H1 (cell line): ENCODE data around the gene DUOX1. TPM values are rescaled to one million over a fixed set of nuclear protein-coding genes. Genes with fewer than 3 reads are reported as not detected.

ENCODE experiments used
- BCL11A ChIP-seq, 2 experiments: IDR thresholded peaks; one replicate each; pipeline ENCODE4 v1.6.1; 2011; ENCODE audit warnings: low read depth in 2 of 2, low read length in 2 of 2, mild to moderate bottlenecking in 2 of 2
- BRCA1 ChIP-seq: IDR thresholded peaks from 2 replicates; pipeline ENCODE4 v1.6.1; 2012; ENCODE audit warnings: low read depth, low read length, improper control_type of control experiment
- CTBP2 ChIP-seq: IDR thresholded peaks from 2 replicates; pipeline ENCODE4 v1.7.0; 2011; ENCODE audit warnings: borderline replicate concordance, mild to moderate bottlenecking, moderate library complexity, mixed read lengths, low read length; ENCODE audit not compliant: insufficient read depth, insufficient read length
- NRF1 ChIP-seq: IDR thresholded peaks from 2 replicates; pipeline ENCODE4 v1.6.1; 2011; ENCODE audit warnings: mild to moderate bottlenecking, low read depth, low read length, improper control_type of control experiment
- RXRA ChIP-seq: IDR thresholded peaks from 2 replicates; pipeline ENCODE4 v1.6.1; 2011; ENCODE audit warnings: low read depth, mild to moderate bottlenecking, low read length, moderate library complexity; ENCODE audit not compliant: insufficient read depth
- polyA plus RNA-seq, 7 experiments: library from polyadenylated mRNA; depleted of rRNA in 3 of 7; stranded (reverse) in 5 of 7; unstranded in 2 of 7; fragments of >200 nt in 5 of 7; fragments of 200-250 nt in 2 of 7; gene quantifications; 1 replicate in 5 of 7; 2 replicates in 1 of 7; 4 replicates in 1 of 7; pipeline versions ENCODE4 v1.2.1 to v1.2.3, GENCODE V29; 2011 to 2013; ENCODE audit warnings: missing spikeins in 2 of 7, mixed read lengths in 2 of 7
- total RNA-seq: library from RNA; stranded (reverse); fragmentation: NEBNext Ultra II Directional; extraction: Animal tissue kit (Norgen Biotek cat#: 25700); gene quantifications from 2 replicates; pipeline ENCODE4 v1.2.1, GENCODE V29; 2021

The DUOX1 gene
- total and polyA plus RNA-seq, 2 of the 8 experiments (the other 6 are each of a cell fraction or from before 2014, with no cell fraction given), result 0.84 to 1.4 TPM

DNA sequence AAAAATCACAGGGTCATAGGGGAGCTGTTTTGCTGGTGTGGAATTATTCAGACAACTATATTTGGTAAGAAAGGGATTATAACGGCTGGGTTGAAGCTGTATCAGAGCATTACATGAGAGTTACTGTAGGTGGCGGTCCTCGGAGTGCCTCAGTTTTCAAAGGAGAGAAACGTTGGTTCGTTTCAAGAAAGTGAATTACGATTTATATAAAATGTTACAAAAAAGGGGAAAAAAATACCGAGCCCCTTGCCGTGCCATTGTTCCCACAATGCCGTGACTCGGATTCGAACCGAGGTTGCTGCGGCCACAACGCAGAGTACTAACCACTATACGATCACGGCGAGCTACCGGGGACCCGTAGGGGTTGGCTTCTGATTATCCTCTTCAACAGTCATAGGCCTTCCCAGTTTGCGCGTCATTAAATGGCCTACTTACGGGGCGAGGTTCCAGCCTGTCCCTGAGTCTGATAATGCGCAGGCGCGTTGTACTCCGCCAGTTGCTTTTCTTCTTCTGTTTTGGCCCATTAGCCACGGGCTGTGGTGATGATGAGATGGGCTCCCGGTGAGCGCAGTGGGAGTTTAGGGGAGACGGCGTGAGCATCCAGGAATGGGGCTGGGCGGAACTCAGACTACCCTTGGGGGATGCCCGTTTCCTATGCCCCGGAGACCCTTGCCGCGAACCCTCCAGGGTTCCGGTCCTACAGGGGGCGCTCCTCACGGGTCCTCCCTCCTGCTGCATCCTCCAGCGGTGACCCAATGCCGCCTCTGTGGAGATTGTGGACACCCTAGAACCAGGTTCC is 68.7 kb downstream of the DUOX1 start (continued):
- TF ChIP-seq CTBP2, result no peak
- peak; percentile 31 for TF ChIP-seq NRF1
- TF ChIP-seq BCL11A (IDR thresholded peaks at IDR 0.05; ENCODE audit: low read depth in 2 of 2, low read length in 2 of 2), result no peak
- no peak for TF ChIP-seq BRCA1
- no peak for TF ChIP-seq RXRA
